DMS153 treated with DMSO at 0.1 percent for 48 hours (cell line): ENCODE data around the gene BORCS5.
A peak's percentile ranks its signal among the peaks of the same experiment; 100 is the strongest.
"Not testable (repeated sequence)": the region's sequence is repeated elsewhere in the genome, so short reads cannot be mapped to it uniquely, and the experiment has no call there.

Experiments
- DNase-seq: peaks from one replicate; lab custom pipeline; 2025; ENCODE audit not compliant: unreplicated experiment; lab: John Stamatoyannopoulos, UW

The BORCS5 gene

GRCh38 chr12:12351468-12352185 is 5.3 kb upstream of the BORCS5 start:
- DNase-seq: not testable (repeated sequence)

GRCh38 chr12:12353276-12353675 is 3.6 kb upstream of the BORCS5 start:
- no peak for DNase-seq

- no peak for DNase-seq
These were observed 3.1 kb upstream of the BORCS5 start for GRCh38 chr12:12353807-12354206.

GRCh38 chr12:12356467-12356895 is 397 bp upstream of the BORCS5 start:
- DNase-seq: no peak

- DNase-seq: peak; percentile 73
These were observed 1.0 kb downstream of the BORCS5 start for GRCh38 chr12:12357719-12358461.

GRCh38 chr12:12358528-12358927 is 1.6 kb downstream of the BORCS5 start:
- DNase-seq: no peak

GRCh38 chr12:12364787-12365445 is 8.0 kb downstream of the BORCS5 start:
- DNase-seq: no peak

- DNase-seq: no peak
These were observed 8.5 kb downstream of the BORCS5 start for GRCh38 chr12:12365446-12365802.

GRCh38 chr12:12365931-12366431 is 9.1 kb downstream of the BORCS5 start:
- no peak for DNase-seq

GRCh38 chr12:12366701-12367481 is 10.0 kb downstream of the BORCS5 start:
- DNase-seq: no peak

- no peak for DNase-seq
These were observed 10.7 kb downstream of the BORCS5 start for GRCh38 chr12:12367482-12367998.

GRCh38 chr12:12372946-12373722 is 16.3 kb downstream of the BORCS5 start:
- no peak for DNase-seq

- DNase-seq: peak; percentile 85
These were observed 20.0 kb downstream of the BORCS5 start for GRCh38 chr12:12376646-12377448.

- DNase-seq: no peak
These were observed 21.7 kb downstream of the BORCS5 start for GRCh38 chr12:12378616-12379015.

- no peak for DNase-seq
These were observed 23.2 kb downstream of the BORCS5 start for GRCh38 chr12:12379831-12380730.

GRCh38 chr12:12380949-12381593 is 24.2 kb downstream of the BORCS5 start:
- no peak for DNase-seq

- no peak for DNase-seq
These were observed 25.1 kb downstream of the BORCS5 start for GRCh38 chr12:12381982-12382381.
